HG03378 (cell line): ENCODE data around the gene FOXI1.

Experiments used
- ATAC-seq: cut with Tn5 transposase; IDR thresholded peaks from one replicate; pipeline ENCODE4 v1.9.1; 2021; ENCODE audit warnings: mild to moderate bottlenecking, moderate library complexity; ENCODE audit not compliant: unreplicated experiment

The FOXI1 gene

DNA sequence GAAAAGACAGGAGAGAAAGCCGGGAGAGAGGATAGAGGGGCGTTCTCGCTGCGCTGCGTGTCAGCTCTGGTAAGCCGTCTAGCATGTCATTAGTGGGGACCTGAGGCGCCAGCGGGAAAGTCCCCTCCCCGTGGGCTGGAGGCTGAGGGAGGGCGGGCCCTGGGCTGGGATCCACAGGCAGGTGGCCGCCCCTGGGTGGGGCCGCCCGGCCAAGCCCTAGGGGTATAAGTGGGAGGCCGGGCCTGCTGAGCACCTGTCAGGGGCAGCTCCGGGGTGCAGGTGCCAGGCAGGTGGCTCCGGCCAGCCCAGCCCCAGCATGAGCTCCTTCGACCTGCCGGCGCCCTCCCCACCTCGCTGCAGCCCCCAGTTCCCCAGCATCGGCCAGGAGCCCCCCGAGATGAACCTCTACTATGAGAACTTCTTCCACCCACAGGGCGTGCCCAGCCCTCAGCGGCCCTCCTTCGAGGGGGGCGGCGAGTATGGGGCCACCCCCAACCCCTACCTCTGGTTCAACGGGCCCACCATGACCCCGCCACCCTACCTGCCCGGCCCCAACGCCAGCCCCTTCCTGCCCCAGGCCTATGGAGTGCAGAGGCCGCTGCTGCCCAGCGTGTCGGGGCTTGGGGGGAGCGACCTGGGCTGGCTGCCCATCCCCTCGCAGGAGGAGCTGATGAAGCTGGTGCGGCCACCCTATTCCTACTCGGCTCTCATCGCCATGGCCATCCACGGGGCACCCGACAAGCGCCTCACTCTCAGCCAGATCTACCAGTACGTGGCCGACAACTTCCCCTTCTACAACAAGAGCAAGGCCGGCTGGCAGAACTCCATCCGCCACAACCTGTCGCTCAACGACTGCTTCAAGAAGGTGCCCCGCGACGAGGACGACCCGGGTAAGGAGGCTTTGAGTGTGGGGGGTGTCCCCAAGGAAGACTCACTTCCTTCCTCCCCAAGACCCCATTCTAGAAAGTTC, at the start of gene FOXI1:
Gene FOXI1 (plus strand): TSS at position 256 of the 970 bp plus-strand sequence. CDS start 61 bp downstream, at position 317.
- no peak for ATAC-seq

DNA sequence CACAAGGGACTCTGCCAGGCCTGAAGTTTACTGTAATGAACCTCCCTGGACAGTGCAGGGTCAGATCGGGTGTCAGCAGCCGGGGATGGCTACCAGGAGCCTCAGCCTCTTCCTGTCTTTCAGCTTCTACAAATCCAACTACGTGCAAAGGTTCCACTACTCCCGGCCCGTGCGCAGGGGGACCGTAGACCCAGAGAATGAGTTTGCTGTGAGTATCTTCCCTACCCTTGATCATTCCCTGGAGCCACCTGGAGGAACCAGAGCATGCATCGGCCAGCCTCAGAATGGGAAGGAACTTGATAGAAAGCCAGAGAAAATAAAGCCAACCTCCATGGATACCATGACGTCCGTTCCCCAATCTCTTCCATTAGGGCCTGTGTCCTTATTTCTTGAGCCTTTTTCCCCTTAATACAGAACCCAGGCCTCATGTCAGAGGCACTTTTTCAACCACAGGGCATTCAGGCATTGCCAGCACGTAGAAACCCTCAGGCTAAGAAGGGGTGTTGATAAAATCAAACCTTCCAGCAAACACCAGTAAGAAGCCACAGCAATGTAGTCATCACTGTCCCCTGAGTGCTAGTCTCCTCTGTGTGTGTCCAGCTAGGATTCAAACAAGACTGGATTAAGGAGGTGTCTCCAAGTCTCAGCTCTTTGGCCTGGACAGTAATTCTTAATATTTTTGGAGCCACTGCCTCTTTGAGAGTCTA, 49.0 kb upstream of the FOXI1 start:
- ATAC-seq = no peak

DNA sequence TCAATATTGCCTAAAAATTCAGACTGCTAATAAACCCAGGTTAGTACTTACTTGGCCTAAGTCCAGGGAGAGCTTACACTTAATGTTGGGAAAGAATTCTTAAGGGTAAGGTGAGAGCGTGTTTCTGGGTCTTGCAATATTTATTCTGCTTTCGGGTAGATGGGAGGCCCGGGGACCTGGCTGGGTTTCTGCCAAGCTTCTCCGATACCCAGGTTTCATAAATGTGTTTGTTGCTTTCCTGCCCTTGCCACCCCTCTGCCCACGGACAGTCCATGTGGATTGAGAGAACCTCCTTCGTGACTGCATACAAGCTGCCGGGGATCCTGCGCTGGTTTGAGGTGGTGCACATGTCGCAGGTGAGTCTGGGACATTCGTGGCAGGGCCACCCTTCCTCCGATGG, 48.4 kb upstream of the FOXI1 start:
- ATAC-seq = no peak

DNA sequence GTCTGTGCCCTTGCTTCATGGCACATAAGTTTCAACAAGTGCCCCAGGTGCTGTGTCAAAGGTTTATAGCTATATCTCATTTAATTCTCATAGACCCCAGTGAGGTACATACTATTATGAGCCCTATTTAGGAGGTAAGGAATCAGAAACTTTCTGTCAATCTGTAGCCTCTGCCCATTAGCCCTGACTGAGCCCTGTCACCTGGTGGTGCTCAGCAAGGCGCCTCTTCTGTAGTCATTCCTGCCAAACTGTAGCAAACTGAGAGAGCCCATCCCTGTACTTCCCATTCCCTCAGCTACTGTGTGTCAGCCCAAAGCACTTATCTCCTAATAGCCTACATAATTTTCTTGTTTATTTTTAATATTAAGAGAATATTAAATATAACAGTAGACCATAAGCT, 46.5 kb upstream of the FOXI1 start:
- ATAC-seq = no peak

DNA sequence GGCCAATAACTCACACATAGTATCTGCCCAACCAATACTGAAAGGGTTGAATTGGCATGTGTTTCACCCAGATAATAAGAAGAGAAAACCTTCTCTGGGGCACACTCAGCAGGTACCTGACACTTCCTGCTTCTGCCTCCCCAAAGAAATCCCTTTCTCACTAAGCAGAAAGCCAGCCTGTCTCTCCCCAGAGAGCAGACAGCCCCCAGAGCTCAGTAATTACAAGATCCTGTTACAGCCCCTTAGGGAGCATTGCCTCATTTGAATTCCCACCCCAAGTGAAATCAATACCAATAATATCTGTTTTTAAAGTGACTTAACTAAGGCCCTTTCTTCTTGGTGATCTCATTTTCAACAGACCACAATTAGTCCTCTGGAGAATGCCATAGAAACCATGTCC, 38.5 kb upstream of the FOXI1 start:
- peak; percentile 59 for ATAC-seq

DNA sequence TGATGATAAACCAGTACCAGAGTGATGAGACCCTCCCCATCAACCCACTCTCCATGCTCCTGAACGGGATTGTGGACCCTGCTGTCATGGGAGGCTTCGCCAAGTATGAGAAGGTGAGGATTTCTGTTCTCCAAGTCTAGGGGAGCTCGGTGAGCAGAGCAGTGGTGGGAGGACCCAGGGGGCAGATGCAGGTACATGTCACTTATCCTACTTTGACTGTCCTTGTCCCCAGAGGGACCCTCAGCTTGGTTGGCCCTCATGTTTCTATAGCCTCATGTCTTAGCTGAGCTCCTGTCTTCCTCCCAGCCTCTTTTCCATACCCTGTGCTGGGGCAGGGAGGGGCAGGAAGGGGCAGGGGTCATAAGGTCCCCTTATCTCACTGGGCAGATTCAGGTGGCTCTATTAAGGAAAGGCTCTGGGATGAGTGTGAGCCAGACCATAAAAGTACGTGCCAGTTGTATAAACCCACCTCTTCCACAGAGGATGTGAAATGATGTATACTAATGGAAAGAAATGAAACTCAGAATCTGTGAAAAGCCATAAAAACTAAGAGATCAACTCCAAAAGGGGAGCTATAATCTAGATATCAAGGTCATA, 38.0 kb upstream of the FOXI1 start:
- peak; percentile 14 for ATAC-seq

DNA sequence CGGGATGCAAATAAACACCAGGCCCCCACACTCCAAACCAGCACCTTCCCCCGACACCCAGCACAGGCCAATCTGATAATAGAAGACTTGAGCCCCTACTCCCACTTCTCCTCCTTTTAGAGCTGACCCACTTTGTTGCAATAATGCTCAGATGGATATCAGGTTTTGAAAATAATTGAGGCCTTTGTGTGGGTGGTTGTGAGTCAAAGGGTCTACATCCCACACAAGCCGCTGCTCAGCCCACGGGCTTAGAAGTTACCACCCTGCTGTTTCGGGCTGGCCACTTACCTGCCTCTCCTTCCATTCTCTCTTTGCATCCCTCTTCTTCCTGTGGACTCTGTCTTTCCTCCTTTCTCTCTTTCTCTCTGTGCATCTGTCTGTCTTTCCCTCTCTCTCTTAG, 36.2 kb upstream of the FOXI1 start:
- ATAC-seq = no peak

DNA sequence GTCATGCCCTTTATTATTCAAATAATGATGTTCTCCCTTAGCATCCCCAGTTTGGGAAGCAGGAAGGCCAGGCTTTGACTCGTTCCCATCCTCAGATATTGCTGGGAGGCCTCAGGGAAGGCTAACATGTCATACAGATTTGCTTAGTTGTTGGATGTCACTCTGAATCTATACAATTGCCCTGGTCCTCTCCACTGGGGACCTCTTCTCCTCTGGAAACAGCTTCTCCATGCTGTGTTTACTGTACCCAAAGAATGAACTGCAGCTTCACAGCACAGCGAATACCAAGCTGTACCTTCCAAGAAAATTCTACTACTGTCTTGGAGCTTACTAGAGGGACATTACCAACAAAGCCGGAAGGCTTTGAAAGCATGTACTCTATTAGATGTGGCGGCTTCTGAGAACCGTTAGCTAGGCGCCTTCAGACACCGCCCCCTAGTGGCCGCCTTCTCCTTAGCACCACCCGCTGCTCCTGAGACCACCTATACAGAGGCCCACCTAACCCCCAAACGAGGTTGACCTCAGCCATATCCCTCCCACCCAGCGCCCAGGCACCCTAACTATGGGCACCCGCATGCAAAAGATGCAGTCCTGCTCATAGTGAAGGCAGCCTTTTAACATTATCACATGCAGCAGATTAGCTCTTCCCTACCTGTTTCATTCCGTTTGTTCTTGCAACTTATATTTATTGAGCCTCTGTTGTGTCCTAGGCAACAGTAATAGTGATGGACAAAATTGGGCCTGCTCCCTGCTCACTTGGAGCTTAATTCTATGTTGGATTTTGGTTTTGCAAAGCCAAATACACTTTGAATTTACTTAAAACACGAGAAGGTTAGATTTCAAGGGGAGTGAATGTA, 34.9 kb upstream of the FOXI1 start:
- no peak for ATAC-seq

DNA sequence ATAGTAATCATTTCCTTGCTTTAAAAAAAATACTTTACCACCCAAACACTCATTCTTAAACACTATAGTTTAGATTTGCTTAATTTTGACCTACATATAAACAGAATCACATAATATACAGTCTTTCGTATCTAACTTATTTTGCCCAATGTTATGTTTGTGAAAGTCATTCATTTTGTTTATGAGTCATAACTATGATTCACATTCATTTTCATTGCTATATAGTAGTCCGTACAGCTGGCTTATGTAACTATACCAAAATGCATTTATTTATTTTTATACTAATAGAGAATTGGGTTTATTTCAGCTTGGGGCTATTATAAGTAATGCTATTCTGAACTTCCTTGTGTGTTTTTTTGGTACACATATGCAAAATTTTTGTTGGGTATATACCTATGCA, 33.9 kb upstream of the FOXI1 start:
- no peak for ATAC-seq

DNA sequence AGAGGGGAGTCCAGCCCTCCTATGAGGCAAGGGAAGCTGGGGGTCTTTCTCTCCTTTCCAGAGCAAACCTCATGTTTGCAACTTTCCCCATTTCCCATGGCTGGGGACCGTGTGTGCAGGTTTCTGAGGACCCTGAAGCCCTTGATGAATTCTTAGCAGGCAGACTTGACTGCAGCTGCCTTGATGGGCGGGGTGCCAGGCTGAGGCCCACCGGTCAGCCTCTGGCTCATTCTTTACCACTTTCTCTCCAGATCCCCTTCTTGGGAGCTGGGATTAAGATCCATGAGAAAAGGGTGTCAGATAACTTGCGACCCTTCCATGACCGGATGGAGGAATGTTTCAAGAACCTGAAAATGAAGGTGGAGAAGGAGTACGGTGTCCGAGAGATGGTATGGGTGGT, 30.0 kb upstream of the FOXI1 start:
- no peak for ATAC-seq

DNA sequence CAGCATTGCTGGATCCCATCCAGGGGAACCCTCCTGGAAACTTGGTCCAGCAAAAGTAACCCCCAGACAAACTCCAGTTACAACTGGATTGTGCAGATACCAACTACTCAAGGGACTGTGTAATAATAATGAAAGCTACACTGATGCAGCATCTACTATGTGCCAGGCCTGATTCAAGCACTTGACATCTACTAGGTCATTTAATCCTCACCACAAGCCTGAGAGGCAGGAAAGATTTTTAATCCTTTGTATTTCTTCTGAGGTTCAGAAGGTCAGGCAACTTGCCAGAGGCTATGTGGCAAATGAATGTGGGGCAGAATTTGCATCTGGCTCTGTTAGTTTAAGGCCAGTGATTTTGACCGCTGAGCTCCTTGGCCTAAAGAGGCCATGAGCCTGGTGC, 29.5 kb upstream of the FOXI1 start:
- ATAC-seq = no peak

DNA sequence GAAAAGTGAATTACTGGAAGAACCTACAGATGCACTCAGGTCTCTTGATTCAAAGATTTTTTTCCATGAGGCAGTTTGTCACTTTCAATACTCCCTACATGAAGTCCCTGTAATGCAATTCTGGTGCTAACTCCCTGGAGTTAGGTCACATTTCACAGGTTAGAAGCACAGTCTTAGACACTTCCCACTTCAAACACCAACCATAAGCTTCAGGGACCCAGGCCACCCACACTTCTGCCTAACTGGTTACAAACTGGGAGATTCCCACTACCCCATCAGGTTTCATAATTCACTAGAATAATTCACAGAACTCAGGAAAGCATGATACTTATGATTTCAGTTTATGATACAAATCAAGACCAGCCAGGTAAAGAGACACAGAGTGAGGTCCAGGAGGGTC, 29.0 kb upstream of the FOXI1 start:
- ATAC-seq = no peak

DNA sequence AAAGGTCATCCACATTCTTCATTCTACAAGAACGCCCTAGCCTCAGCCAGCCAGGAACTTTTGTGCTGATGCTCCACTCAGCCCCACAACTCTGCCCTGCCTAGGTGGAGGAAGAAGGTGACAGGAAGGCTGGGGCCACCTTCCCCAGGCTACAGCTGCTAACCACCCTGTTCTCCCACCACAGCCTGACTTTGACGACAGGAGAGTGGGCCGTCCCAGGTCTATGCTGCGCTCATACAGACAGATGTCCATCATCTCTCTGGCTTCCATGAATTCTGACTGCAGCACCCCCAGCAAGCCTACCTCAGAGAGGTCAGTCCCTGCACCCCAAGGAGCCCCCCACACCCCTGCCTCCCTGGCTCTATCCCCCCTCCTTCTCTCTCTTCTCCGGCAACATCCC, 28.2 kb upstream of the FOXI1 start:
- no peak for ATAC-seq

DNA sequence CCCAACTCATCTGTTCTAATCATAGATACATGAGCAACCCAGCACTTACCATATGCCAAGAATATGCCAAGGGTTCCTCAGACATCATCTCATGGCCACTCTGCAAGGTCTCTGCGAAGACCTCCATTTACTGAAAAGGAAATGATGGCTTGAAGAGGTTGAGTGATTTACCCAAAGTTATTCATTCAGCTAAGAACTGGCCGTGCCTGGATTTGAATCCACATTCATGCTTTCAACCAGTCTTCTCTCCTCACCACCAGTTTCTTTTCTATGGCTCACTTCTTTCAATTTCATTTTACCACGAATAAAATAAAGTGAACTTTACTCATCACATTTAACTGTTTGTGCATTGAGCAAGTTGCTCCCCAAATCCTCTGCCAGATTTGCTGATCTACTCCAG, 27.2 kb upstream of the FOXI1 start:
- no peak for ATAC-seq

DNA sequence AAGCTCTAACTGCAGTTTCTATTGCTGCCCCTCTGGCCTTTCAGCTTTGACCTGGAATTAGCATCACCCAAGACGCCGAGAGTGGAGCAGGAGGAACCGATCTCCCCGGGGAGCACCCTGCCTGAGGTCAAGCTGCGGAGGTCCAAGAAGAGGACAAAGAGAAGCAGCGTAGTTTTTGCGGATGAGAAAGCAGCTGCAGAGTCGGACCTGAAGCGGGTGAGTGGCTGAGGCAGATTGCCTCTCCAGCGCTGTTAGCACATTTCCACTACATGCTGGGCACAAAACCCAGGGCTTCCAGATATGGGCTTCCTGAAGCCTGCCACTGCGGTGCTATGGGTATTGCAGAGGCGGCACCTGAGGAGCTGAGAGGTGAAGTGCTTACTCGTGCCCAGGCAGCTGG, 26.8 kb upstream of the FOXI1 start:
- ATAC-seq = no peak

DNA sequence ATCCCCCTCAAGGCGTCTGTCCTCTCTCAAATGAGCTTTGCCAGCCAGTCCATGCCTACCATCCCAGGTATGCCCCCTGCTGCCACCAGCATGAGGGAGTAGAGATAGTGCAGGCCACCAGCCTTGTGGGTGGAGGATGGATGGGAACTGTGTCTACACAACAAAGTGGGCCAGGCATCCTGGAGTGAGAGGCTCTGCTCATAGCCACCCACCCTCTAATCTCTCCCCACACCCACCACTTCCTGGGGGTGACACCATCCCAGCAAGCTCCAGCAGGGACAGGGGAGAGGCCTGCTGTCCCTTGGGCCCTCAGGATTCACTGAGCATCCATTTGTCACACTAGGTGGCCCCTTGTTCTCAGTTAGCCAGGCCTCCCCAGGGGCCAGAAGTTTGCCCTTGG, 25.5 kb upstream of the FOXI1 start:
- no peak for ATAC-seq

DNA sequence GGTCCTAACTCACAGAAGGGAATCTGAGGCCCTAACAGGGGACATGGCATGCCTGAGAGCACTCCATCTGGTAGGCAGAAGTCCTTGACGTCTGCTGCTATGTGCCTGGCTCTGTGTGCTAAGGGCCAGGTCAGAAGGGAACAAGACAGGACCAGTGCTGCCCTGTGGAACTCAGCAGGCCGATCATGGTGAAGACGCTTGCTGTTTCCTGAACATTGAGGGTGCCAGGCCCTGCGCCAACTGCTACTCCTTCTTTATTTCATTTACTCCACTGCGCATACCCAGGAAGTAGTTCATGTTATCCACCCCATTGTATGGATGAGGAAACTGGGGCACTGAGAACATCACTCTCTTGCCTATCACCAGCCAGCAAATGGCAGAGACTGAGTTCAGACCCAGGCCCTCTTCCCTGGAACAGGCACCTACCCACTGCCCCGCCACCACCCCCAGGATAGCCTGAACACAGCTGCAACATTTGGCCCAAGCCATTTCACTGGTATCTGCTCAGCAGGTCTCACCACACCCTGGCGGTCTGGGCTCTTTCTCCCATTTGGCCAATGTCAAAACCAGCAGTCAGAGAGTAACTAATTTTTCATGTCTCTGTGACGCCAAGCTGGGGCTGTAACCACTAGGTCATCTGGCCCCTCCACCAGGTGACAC, 24.8 kb upstream of the FOXI1 start:
- ATAC-seq = no peak

DNA sequence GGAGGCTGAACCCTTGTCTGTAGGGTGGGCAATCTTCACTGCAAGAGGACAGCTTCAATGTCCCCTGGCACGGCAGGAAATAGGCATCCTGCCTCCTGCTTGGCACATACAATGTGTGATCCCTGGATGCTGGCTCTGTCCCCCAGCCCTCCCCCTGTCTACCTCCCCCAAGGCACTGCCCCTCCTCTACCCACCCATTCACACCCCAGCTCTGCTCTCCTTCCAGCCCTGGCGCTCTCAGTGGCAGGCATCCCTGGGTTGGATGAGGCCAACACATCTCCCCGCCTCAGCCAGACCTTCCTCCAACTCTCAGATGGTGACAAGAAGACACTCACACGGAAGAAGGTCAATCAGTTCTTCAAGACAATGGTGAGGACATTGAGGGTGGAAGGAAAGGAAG, 24.1 kb upstream of the FOXI1 start:
- ATAC-seq = no peak

DNA sequence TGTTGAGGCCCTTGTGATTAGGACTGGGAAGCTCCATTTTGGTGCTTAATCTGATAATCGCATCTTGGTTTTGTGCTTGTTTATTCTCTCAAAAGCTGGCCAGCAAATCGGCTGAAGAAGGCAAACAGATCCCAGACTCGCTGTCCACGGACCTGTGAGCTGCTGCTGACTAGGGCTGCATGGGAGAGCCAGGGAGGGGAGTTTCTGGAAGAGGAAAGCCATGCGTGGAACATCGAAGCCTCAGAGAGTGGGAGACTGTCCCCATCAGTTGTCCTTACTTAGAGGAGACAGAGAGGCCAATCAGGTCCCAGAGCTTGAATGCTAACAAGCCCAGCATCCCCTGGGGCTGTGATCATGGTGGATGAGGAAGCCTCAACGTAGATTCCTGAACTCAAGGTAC, 23.0 kb upstream of the FOXI1 start:
- no peak for ATAC-seq

DNA sequence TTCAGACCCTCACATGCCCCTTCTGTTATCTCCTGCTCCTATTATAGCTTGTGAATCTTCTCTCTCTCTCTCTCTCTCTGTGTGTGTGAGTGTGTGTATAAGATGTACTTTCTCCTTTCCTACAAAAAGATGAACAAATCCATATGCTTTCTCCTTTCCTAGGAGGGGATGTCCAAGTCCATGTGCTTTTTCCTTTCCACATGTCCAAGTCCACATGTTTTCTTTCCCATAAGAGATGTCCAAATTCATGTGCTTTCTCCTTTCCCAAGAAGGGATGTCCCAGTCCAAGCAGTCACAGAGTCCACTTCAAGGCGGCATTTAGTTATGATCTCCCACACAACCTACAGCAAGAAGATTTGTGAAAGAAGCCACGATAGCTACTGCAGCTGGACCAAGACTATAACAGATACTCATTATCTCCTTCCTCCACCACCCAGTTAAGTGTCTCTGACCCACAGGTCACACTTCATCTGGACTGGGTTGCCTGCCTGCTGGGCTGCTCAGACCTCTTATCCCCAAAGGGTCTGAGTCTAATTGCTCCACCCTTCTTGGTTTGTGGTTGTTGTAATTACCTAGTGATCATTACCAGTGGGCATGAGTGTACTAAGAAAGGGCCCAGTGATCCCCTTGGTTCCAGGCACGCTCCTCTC, 18.4 kb upstream of the FOXI1 start:
- no peak for ATAC-seq
